GM12878 (cell line): ENCODE data around the gene SYNPR.

Source experiments
- BRCA1 ChIP-seq: IDR thresholded peaks from 2 replicates; pipeline ENCODE4 v1.6.1; 2011; ENCODE audit warnings: low read depth, low read length, improper control_type of control experiment
- CHD2 ChIP-seq: IDR thresholded peaks from 2 replicates; pipeline ENCODE4 v1.6.1; 2011; ENCODE audit warnings: low read depth, low read length, improper control_type of control experiment, borderline replicate concordance
- CTCF ChIP-seq, 3 experiments: IDR thresholded peaks in 2 of 3; conservative IDR thresholded peaks in 1 of 3; 2 replicates each; pipeline ENCODE4 v1.5.1; 2011; ENCODE audit warnings: low read depth in 3 of 3, low read length in 3 of 3, mild to moderate bottlenecking in 3 of 3, control low read depth in 2 of 3, moderate library complexity in 2 of 3, inconsistent platforms in 1 of 3, mixed read lengths in 1 of 3; ENCODE audit not compliant: control insufficient read depth in 2 of 3, insufficient read depth in 1 of 3; ENCODE audit errors: extremely low read depth in 1 of 3
- EP300 ChIP-seq, 2 experiments: fragments of 150-350 bp in 1 of 2; IDR thresholded peaks; 2 replicates each; pipeline ENCODE4 v1.6.1; 2011 to 2012; ENCODE audit warnings: low read depth in 2 of 2, low read length in 2 of 2, borderline replicate concordance in 1 of 2, improper control_type of control experiment in 1 of 2, inconsistent platforms in 1 of 2; ENCODE audit not compliant: control insufficient read depth in 1 of 2
- IKZF1 ChIP-seq: fragments of 450-650 bp; conservative IDR thresholded peaks from 2 replicates; pipeline ENCODE4 v1.6.1; 2017; ENCODE audit warnings: antibody characterized with exemption, mild to moderate bottlenecking
- MAX ChIP-seq: IDR thresholded peaks from 2 replicates; pipeline ENCODE4 v1.6.1; 2012; ENCODE audit warnings: low read depth, low read length, improper control_type of control experiment
- NRF1 ChIP-seq: conservative IDR thresholded peaks from 2 replicates; pipeline ENCODE4 v1.6.1; 2011; ENCODE audit warnings: mild to moderate bottlenecking, low read depth, low read length, improper control_type of control experiment
- RB1 ChIP-seq: fragments of 450-650 bp; formaldehyde crosslinking; IDR thresholded peaks from 2 replicates; pipeline ENCODE4 v1.6.1; 2017; ENCODE audit warnings: mild to moderate bottlenecking, borderline replicate concordance
- SMC3 ChIP-seq: IDR thresholded peaks from 2 replicates; pipeline ENCODE4 v1.6.1; 2011; ENCODE audit warnings: low read length, improper control_type of control experiment, borderline replicate concordance
- SRF ChIP-seq, 2 experiments: IDR thresholded peaks; 2 replicates each; pipeline ENCODE4 v1.6.1; 2011; ENCODE audit warnings: low read depth in 2 of 2, low read length in 2 of 2, mild to moderate bottlenecking in 1 of 2, moderate library complexity in 1 of 2
- USF2 ChIP-seq: IDR thresholded peaks from 2 replicates; pipeline ENCODE4 v1.6.1; 2011; ENCODE audit warnings: low read depth, low read length, improper control_type of control experiment, borderline replicate concordance
- ZSCAN29 ChIP-seq: fragments of 450-650 bp; IDR thresholded peaks from 2 replicates; pipeline ENCODE4 v1.6.1; 2017; ENCODE audit warnings: mild to moderate bottlenecking, moderate library complexity

GRCh38 chr3:63528325-63529000, 250.4 kb downstream of the SYNPR start:
- TF ChIP-seq CTCF (IDR thresholded peaks at IDR 0.05 in 2 of 3, conservative IDR thresholded peaks at IDR 0.05 in 1 of 3; ENCODE audit: control insufficient read depth in 2 of 3, extremely low read depth in 1 of 3, insufficient read depth in 1 of 3, low read depth in 3 of 3, low read length in 3 of 3) (no peak), EP300 (IDR thresholded peaks at IDR 0.05; ENCODE audit: borderline replicate concordance in 1 of 2, control insufficient read depth in 1 of 2, low read depth in 2 of 2, low read length in 2 of 2) (no peak), SRF (IDR thresholded peaks at IDR 0.05; ENCODE audit: low read depth in 2 of 2, low read length in 2 of 2) (no peak), NRF1 (no peak), CHD2 (no peak), MAX (no peak), USF2 (no peak), IKZF1 (no peak), ZSCAN29 (no peak), SMC3 (no peak), BRCA1 (no peak), RB1 (no peak)
